ENCODE measurements around the gene SS18L1.
"Not testable (repeated sequence)": the region's sequence is repeated elsewhere in the genome, so short reads cannot be mapped to it uniquely, and the experiment has no call there.

Gene SS18L1

GRCh38 chr20:62143081-62143956 lies at the start of gene SS18L1, which contains the start of gene PSMA7:
SS18L1 (plus strand) TSS chr20:62143769; CDS start chr20:62143821, 52 bp downstream.
PSMA7 (minus strand) TSS chr20:62143394; CDS start chr20:62143303, 91 bp downstream.
- DNase-seq (ENCODE audit: low spot score): peak; percentile 96

DNA sequence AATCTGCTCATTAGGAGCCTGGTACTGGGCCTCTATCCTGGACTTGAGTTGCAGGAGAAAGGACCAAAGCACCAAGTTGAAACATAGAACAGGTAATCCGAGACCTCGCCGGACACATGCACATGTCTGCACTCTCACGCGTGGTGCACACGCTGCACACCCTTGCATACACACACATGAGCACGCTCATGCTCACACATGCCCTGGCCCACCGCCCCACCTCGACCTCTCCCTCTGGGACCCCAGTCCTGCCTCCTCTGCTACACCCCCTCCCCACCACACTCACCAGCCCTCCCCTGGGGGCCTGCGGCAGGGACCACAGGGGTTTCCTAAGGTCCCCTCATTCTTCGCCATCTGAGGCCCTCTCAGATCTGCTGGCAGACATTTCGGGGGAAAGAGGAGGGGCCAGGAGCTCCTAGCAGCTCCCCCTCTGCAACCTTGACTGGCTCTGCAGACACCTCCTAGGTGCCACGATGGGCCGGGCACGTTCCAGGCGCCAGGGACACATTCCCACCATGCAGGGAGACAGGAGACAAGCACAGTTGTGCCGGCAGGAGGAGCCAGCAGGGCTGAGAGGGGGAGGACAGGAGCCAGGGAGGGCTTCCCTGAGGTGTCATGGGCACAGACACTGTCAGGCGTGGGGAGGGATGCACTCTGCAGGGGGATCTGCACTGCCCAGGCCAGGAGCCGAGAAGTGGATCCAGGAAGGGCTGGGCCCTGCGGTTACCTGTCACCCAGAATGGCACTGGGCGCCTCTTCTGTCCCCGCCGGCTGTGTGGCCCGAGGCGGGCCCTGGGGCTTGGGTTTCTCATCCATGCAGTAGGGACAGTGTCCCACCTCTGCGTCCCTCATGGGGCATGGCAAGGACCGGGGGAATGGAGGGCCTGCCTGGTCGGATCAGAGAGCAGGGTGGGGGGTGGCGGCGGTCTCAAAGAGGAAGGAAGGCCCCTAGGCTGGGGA lies 46.9 kb upstream of the SS18L1 start:
- peak; percentile 5 for DNase-seq (ENCODE audit: low spot score)

- DNase-seq (ENCODE audit: low spot score): no peak
Measured at GRCh38 chr20:62097881-62098407, 45.6 kb upstream of the SS18L1 start.

- no peak for DNase-seq (ENCODE audit: low spot score)
Measured at GRCh38 chr20:62101078-62101477, 42.5 kb upstream of the SS18L1 start.

- DNase-seq (ENCODE audit: low spot score): no peak
Measured at GRCh38 chr20:62103508-62104233, 39.9 kb upstream of the SS18L1 start.

GRCh38 chr20:62104234-62104789 lies 39.3 kb upstream of the SS18L1 start:
- DNase-seq (ENCODE audit: low spot score): no peak

- DNase-seq (ENCODE audit: low spot score): peak; percentile 57
Measured at GRCh38 chr20:62104791-62105345, 38.7 kb upstream of the SS18L1 start.

- no peak for DNase-seq (ENCODE audit: low spot score)
Measured at GRCh38 chr20:62105592-62105991, 38.0 kb upstream of the SS18L1 start.

DNA sequence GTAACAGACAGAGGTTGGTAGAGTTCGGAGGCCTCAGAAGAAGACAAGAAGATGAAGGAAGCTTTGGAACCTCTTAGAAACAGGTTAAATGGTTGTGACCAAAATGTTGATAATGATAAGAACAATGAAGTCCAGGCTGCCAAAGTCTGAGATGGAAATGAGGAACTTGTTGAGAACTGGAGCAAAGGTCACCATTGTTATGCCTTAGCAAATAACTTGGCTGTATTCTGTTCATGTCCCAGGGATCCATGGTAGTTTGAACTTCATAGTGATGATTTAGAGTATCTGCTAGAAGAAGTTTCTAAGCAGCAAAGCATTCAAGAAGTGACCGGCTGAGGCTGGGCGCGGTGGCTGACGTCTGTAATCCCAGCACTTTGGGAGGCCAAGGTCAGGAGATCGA lies 32.4 kb upstream of the SS18L1 start:
- no peak for DNase-seq (ENCODE audit: low spot score)

DNA sequence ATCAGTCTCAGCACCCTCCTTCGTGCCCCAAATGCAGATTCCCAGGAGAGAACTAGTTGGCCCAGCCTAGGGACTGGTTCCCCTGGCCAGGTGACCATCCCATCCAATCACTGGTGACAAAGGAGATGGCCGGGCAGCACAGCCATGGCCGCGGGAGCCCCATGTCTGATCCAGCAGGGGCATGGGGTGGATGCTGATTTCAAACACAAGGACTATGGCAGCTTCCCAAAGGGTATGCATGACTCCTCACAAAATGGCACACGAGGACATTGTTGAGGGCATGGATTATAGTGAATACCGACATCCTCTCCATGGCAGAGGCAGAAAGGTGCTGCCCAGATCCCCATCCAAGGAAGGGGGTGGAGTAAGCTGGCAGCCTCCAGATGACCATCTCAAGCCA lies 31.2 kb upstream of the SS18L1 start:
- DNase-seq (ENCODE audit: low spot score): no peak

GRCh38 chr20:62114894-62115293 lies 28.7 kb upstream of the SS18L1 start:
- no peak for DNase-seq (ENCODE audit: low spot score)

DNA sequence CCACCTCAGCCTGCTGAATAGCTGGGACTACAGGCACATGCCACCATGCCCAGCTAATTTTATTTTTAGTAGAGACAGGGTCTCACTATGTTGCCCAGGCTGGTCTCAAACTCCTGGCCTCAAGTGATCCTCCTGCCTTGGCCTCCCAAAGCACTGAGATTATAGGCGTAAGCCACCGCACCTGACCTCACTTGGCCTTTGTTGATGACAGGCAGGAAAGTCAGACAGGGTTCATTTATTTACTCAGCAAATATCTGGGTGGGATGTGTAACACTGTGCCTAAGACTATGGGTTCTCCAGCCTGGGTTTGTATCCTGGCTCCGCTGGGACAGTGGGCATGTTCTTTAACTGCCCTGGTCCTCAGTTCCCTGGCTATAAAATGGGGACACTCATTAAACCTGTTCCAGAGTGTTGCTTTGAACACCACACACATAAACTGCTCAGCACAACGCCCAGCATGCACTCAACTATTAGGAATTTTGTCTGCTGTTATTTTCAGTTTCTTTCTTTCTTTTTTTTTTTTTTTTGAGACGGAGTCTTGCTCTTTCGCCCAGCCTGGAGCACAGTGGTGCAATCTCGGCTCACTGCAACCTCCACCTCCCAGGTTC lies 27.7 kb upstream of the SS18L1 start:
- not testable (repeated sequence) for DNase-seq (ENCODE audit: low spot score)

DNA sequence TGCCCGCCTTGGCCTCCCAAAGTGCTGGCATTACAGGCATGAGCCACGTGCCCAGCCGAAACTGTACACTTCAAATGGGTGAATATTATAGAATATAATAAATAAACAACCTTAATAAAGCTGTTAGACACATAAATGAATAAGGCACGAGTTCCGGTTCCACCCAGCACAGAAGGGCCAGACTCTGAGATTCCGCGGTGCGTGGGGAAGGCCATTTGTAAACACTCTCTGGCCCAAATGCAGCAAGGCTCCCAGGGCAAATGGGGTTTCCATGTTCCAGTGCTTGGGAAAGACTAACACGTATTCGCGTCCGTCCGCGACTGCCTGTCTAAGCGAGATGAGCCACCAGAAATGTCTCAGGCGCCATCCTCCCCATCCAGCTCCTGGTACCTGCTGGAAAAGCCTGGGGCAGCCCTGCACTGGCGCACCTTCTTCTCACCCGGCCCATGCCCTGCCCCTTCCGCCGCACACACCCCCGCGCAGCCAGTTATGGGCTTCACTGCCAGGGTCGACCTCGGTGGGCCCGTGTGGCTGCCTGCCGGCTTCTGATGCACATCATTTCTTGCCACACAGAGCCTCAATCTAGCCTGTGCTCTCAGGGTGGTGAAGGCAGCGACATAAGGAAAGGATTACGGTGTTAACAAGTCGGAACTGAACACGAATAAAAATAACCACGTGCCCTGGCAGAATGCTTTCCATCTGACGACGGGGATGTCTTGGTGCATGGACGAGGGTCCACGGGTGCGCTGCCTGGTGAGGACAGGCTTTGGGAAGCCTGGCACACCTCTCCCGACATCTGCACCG lies 26.8 kb upstream of the SS18L1 start:
- no peak for DNase-seq (ENCODE audit: low spot score)

DNA sequence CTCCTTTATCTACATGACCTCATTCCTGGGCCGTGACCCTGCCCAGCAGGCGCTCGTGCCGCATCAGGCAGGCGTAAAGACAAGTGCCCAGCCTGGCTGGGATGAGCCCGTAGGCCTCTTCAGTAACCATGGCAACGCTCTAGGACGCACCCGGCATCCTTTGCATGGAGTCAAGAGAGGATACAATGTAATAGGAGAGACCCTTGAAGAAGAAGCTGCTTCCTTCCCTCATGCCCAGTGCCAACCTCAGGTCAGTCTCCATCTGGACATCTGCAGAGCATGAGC lies 26.3 kb upstream of the SS18L1 start:
- no peak for DNase-seq (ENCODE audit: low spot score)

DNA sequence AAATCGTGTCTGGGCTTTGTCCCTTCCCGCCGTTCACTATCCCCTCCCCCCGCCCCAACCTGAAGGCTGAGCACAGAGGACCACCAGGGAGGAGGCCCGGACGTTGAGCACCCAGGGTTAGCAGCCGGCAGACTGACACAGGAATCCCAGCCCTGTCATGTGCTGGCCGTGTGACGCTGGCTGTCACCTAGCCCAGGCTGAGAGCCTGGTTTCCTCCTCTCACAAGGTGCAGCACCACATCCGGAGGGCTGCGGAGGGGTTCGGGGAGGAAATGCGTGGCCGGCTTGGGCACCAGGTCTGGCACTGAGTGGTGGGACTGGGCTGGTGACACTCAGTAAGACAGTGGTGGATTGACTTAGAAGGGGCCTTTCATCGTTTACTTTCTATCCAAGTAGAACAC lies 25.9 kb upstream of the SS18L1 start:
- DNase-seq (ENCODE audit: low spot score): no peak

- no peak for DNase-seq (ENCODE audit: low spot score)
Measured at GRCh38 chr20:62118113-62119043, 25.2 kb upstream of the SS18L1 start.

DNA sequence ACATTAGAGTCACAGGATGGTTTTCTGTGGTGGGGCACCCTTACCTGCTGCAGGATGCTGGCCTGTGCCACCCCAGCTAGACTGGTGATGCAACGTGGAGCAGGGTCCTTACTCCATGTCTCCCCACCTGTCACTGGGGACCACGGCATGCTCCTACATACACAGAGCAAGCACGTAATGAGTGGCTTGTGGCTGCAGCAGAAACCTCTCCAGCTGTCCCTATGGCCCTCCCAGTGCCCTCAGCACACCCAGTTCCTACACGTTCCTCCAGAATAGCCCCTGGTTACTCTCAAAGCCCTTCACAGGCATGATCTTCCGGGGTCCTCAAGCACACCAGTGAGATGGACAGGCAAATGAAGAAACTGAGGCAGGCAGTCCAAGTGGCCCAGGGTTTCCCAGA lies 24.5 kb upstream of the SS18L1 start:
- no peak for DNase-seq (ENCODE audit: low spot score)

DNA sequence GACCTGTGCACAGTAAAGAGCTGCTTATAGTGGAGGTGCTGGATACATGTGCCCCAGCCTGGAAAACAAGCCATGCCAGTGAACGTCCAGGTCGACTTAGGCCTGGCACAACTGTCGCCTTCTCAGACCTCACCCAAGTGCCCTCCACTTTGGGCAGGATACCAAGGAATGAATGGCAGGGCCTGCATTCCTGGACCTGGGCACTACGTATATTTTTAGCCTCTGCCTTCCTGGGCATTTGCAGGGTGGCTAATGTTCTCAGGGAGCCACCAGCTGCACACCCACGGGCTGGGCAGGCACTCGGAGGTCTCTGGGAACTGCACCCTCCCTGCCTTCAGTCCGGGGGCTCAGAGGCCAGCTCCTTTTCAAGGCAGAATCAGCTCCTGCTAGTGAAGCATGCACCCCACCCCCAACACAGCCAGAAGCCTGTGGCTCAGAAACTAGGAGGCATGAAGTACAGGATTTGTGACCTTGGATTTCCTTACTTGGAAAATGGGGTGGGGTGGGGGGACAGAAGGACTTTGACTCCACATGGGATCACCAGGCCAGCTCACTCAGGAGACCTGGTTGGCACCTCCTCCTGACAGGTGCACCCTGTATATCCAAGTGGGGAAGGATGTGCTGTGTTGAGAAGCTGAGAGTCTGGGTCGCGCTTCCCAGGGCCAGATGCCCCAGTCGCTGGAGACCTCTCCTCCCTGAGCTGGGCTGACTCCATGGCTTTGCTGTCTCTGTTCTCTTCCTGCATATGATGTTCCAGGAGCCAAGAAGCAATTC lies 23.8 kb upstream of the SS18L1 start:
- no peak for DNase-seq (ENCODE audit: low spot score)
